Glutamatergic neuron (in vitro differentiated cells): Measurements from ENCODE around the gene ME3. TPM values are rescaled to one million over a fixed set of nuclear protein-coding genes. Genes with fewer than 3 reads are reported as not detected.

Experiments used
- DNase-seq: peaks from one replicate; pipeline ENCODE4 v3.0.0; 2022
- H3K27ac Mint-ChIP-seq: one replicate; pipeline ENCODE4 v1.8.0; 2020; ENCODE audit warnings: mild to moderate bottlenecking, mixed read lengths, inconsistent platforms; ENCODE audit not compliant: unreplicated experiment
- H3K27me3 Mint-ChIP-seq: one replicate; pipeline ENCODE4 v1.8.0; 2020; ENCODE audit warnings: mild to moderate bottlenecking, moderate library complexity, mixed read lengths, inconsistent platforms; ENCODE audit not compliant: unreplicated experiment
- H3K36me3 Mint-ChIP-seq: one replicate; pipeline ENCODE4 v1.8.0; 2020; ENCODE audit warnings: mild to moderate bottlenecking, mixed read lengths, inconsistent platforms; ENCODE audit not compliant: unreplicated experiment
- H3K4me1 Mint-ChIP-seq: one replicate; pipeline ENCODE4 v1.8.0; 2020; ENCODE audit warnings: mild to moderate bottlenecking, low read depth, mixed read lengths, inconsistent platforms; ENCODE audit not compliant: unreplicated experiment
- H3K4me3 Mint-ChIP-seq: one replicate; pipeline ENCODE4 v1.8.0; 2020; ENCODE audit warnings: mild to moderate bottlenecking, mixed read lengths, inconsistent platforms; ENCODE audit not compliant: unreplicated experiment
- H3K9me3 Mint-ChIP-seq: one replicate; pipeline ENCODE4 v1.8.0; 2020; ENCODE audit warnings: mild to moderate bottlenecking, moderate library complexity, mixed read lengths, inconsistent platforms; ENCODE audit not compliant: unreplicated experiment
- CTCF ChIP-seq: fragments of 200-600 bp; sonication (generic); IDR thresholded peaks from one replicate; pipeline ENCODE4 v1.5.0; 2021; ENCODE audit not compliant: partially characterized antibody, unreplicated experiment
- long read RNA-seq: library from polyadenylated mRNA; unstranded; transcript quantifications from one replicate; pipeline ENCODE4 v2.0.0, GENCODE V29; 2020; ENCODE audit not compliant: unreplicated experiment
- total RNA-seq: library from RNA; stranded (reverse); fragmentation: NEBNext Ultra II Directional; extraction: Animal tissue kit (Norgen Biotek cat#: 25700); gene quantifications from one replicate; pipeline ENCODE4 v1.2.1, GENCODE V29; 2021; ENCODE audit not compliant: unreplicated experiment

Gene ME3
- 12.4 TPM for total RNA-seq
- long read RNA-seq, partial matches to known transcripts: 3 of 18 reads
- long read RNA-seq, other reads (novel, unspliced or antisense): 12 of 18 reads

DNA sequence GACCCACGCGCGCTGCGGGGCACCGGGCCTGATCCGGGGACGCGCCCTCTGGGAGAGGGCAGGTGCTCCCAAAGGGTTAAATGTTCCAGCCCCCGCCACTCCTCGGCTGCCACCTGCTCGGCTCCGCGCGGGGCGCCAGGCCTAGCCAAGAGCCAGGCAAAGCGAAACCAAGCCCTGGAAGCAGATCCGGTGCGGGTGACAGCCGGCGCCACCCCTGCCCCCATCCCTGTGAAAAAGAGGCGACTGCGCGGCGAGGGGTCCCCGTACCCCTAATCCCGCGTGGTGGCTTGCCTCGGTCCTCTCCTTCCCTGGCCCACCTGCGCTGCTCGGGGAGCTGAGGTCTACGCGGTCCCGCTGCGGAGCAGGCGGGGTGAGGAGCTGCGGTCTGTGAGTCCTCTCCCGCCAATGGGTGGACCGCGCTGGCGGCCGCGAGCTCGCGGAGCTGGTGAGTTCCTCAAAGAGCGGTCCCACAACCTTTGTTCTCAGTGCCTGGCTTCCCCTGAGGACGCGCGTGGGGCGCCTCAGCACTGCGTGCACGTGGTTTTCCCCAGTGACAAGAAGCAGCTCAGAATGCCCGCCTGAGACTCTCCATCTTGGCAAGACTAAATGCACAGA is at the start of gene ME3:
TSS of gene ME3 (minus strand) at position 610 of the 615 bp plus-strand sequence.
- Mint-ChIP-seq H3K36me3 (no peaks in the 10 kb centered on the region), H3K27me3 (peaks cover 2% of the 10 kb centered on the region), H3K4me1 (peaks cover 4% of the 10 kb centered on the region), H3K4me3 (peak within 1 kb of the TSS; percentile 84), H3K9me3 (peaks cover 3% of the 10 kb centered on the region), H3K27ac (peak within 1 kb of the TSS; percentile 20)
- peak; percentile 56 for DNase-seq
- TF ChIP-seq CTCF: no peak

DNA sequence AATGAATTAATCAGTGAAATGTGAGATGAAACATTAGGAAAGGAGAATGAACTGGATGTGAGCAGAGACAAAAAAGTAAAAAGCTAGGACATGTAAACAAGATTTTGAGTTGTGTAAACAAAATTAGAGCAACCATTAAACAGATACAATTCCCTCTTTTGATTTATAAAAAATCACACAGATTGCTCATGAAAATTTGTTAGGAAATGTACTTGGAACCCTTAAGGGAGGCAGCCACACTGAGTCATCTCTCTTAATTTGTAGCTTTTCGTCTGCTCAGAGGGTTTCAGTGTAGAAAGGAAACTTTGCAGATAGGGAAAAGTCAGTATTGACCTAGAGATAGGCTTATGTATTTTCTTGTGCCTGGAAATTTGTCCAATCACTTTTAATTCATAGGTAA is 49.6 kb upstream of the ME3 start:
- H3K4me3 Mint-ChIP-seq: no peak overlapping the region
- H3K4me1 Mint-ChIP-seq: no peaks in the 10 kb centered on the region
- no peak overlapping the region for H3K27ac Mint-ChIP-seq
- H3K9me3 Mint-ChIP-seq: no peaks in the 10 kb centered on the region
- no peaks in the 10 kb centered on the region for H3K27me3 Mint-ChIP-seq
- TF ChIP-seq CTCF: no peak
- H3K36me3 Mint-ChIP-seq: peaks cover 7% of the 10 kb centered on the region
- no peak for DNase-seq

DNA sequence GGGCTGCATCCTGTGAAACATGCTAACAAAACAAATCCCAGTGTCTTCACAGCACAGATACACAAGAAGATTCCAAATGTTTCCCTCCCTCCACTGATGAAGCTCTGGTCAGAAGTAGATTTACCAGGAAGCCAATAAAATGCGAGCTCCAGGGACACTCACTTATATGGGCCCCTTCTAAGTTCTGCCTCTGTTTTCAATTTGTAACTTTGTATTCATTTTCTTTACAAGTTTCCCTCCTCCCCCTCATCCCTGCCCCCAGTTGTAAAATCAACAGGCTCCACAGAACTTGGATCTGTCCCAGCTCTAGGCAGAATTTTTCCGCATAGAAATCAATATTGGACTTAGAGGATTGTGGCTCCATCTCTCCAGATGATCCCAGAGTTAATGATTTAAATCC is 48.1 kb upstream of the ME3 start:
- no peak for TF ChIP-seq CTCF
- Mint-ChIP-seq H3K4me1 (no peaks in the 10 kb centered on the region), H3K27me3 (no peaks in the 10 kb centered on the region), H3K36me3 (peaks cover 7% of the 10 kb centered on the region), H3K9me3 (no peaks in the 10 kb centered on the region), H3K4me3 (no peak overlapping the region), H3K27ac (no peak overlapping the region)
- DNase-seq: no peak

GRCh38 chr11:86719781-86720463 is 47.5 kb upstream of the ME3 start:
- no peak overlapping the region for H3K4me3 Mint-ChIP-seq
- peaks cover 7% of the 10 kb centered on the region for H3K36me3 Mint-ChIP-seq
- H3K4me1 Mint-ChIP-seq: no peaks in the 10 kb centered on the region
- H3K27ac Mint-ChIP-seq: no peak overlapping the region
- TF ChIP-seq CTCF: no peak
- no peak for DNase-seq
- H3K9me3 Mint-ChIP-seq: no peaks in the 10 kb centered on the region
- no peaks in the 10 kb centered on the region for H3K27me3 Mint-ChIP-seq

DNA sequence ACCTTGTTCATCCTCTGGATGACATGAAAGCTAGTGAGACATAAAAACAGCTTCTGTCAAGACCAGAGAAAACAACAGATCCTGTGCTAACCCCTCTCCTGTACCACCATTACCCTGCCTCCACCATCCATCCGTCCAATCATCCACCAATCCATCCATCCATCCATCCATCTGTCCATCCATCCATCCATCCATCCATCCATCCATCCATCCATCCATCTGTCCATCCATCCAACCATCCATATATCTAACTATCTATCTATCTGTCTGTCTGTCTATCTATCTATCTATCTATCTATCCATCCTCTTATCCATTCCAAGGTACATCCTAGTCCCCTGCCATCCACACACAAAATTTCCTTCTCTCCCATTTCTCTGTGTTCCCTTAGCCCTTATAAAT is 46.6 kb upstream of the ME3 start:
- Mint-ChIP-seq H3K36me3 (peaks cover 7% of the 10 kb centered on the region), H3K9me3 (no peaks in the 10 kb centered on the region), H3K4me3 (no peak overlapping the region), H3K27me3 (no peaks in the 10 kb centered on the region), H3K4me1 (no peaks in the 10 kb centered on the region), H3K27ac (no peak overlapping the region)
- no peak for DNase-seq
- TF ChIP-seq CTCF: no peak
